ENCODE results near the gene ALG12.

DNA sequence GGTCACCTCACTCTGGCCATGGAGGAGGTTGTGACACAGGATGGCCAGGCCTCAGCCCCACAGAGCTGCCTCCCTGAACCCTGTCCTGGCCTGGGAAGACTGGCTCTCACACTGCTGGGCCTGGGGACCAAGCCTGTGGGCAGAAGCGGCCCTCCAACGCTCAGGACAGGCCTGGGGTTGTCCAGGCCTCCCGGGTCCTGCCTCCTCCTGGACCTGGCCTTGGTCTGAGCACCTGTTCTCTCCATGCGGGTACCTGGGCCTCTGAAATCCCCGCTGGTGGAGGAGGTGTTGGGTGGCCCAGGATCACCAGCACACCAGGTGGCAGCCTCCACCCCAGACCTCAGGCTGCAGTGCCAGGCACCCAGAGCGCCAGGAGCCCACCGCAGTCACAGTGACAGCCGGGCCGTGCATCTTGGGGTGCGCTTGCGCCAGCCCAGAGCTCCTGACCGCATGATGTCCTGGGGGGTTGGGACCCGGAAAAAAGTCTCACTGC, 26.2 kb upstream of the ALG12 start:
- no peak for TF ChIP-seq RCOR1 (IDR thresholded peaks at IDR 0.05; ENCODE audit: insufficient replicate concordance, low read length)
- TF ChIP-seq MXI1 (IDR thresholded peaks at IDR 0.05; ENCODE audit: borderline replicate concordance, low read depth, low read length), result no peak
- TF ChIP-seq CTCF (conservative IDR thresholded peaks at IDR 0.05; ENCODE audit: low read depth, low read length), result no peak
- no peak for TF ChIP-seq RAD21 (IDR thresholded peaks at IDR 0.05; ENCODE audit: low read length)
- TF ChIP-seq POLR2A (IDR thresholded peaks at IDR 0.05; ENCODE audit: low read depth, low read length), result no peak
- TF ChIP-seq SMC3 (IDR thresholded peaks at IDR 0.05; ENCODE audit: low read depth, low read length), result no peak
- no peak for TF ChIP-seq USF2 (IDR thresholded peaks at IDR 0.05; ENCODE audit: low read depth, low read length)
- no peak for TF ChIP-seq RFX5 (IDR thresholded peaks at IDR 0.05; ENCODE audit: low read depth, low read length)
- no peak for TF ChIP-seq MAZ (IDR thresholded peaks at IDR 0.05; ENCODE audit: borderline replicate concordance, low read depth, low read length)
- no peak for TF ChIP-seq FOS (IDR thresholded peaks at IDR 0.05; ENCODE audit: low read depth, low read length)
- no peak for TF ChIP-seq CEBPB (IDR thresholded peaks at IDR 0.05; ENCODE audit: low read depth, low read length)
- TF ChIP-seq BHLHE40 (IDR thresholded peaks at IDR 0.05; ENCODE audit: low read depth, low read length), result no peak
- TF ChIP-seq ELK1 (IDR thresholded peaks at IDR 0.05; ENCODE audit: borderline replicate concordance, low read depth, low read length), result no peak

Measured in IMR-90 (cell line).